ENCODE results near the gene ZNF263. TPM values are rescaled to one million over a fixed set of nuclear protein-coding genes. Genes with fewer than 3 reads are reported as not detected.

Gene ZNF263
- 102 and 106 TPM in 2 replicates for total RNA-seq (2014; rRNA removed; shearing (Covaris generic))

DNA sequence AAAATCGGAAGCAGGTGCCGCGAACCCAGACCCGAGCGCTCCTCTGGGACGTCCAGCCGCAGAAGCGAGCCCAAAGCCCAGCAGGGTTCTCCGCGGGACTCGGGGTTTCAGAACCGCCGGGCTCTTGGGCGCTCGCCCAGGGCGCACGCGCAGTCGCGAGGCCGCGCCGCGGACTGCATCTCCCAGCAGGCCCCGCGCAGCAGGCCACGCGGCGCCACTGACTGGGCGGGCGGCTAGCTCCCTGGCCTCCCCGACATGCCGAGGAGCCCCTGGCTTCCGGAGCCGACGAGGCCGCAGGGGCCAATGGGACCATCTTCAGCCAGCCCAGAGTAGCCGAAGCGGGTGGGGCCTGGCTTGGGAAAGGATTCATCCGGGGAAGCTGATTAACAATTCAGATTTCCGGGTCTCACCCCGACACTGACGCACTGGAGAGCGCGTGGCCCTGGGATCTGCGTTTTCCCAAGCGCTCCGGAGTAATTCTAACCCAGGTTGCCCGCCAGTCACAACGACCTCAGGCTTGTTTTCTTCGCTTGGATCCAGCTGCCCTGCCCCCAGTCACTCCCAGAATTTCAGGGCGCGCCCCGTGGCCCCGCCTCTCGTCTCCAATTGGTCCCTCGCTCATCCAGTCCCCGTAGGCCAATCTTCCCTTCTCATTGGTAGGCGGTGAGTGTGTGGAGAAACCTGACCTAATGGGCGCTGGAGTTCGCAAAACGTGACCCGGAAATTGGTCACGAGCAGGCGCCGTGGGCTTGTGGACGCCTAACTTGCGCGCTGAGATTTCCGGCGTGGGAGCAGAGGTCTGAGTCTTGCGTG is at the start of gene ZNF263:
Gene ZNF263 (plus strand): TSS at position 762 of the 813 bp plus-strand sequence. CDS start 328 bp downstream, outside the sequence.
- DNase-seq (ENCODE audit: low spot score), result peak; percentile 98

DNA sequence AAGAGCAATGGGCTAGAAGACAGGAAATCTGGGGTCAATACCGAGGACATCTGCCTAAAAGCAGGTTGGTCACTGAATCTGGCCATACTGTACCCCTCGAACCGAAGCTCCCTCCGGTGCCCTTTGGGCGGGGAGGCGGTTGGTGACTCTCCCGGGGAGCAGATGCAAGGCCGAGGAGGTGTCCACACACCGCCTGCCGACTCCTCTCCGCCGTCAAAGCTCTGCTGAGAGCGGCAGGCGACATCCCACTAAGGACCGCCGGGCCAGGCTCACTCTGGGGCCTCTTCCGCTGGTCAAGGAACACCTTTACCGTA is 48.8 kb upstream of the ZNF263 start:
- no peak for DNase-seq (ENCODE audit: low spot score)

DNA sequence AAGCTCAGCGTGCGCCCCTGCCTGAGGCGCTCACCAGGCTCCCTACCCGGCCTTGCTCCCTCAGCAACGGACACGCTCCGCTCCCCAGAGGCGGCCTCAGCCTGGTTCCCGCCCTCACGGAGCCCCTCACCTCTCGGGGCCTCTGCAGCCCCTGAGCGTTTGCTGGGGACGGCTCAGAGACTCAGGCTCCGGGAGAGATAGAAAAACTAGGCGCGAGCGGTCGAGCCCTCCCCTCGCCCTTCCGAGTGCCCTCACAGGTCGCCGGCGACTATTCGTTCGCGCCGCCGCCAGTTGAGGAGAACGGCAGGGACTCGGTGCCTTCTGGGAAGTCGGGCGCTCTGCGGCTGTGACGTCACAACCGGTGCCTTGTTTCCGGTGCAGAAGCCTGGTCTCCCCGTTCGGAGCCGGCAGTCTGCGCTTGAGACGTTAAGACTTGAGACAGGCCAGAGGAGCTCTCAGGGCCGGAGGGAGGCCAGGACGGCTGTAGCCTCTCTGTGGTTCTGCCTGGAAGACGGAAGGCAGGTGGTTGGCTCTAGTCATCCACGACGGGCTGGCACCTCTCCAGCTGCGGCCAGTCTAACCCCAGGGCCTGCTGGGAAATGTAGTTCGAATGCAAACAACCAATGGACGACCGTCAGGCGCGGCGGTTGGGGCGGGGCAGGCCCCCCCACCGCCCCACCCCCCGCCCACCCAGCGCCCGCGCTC is 48.3 kb upstream of the ZNF263 start, which contains the start of gene ZNF200:
Gene ZNF200 (minus strand): TSS at position 302 of the 705 bp plus-strand sequence. CDS start 1,403 bp downstream, outside the sequence.
- peak; percentile 96 for DNase-seq (ENCODE audit: low spot score)

DNA sequence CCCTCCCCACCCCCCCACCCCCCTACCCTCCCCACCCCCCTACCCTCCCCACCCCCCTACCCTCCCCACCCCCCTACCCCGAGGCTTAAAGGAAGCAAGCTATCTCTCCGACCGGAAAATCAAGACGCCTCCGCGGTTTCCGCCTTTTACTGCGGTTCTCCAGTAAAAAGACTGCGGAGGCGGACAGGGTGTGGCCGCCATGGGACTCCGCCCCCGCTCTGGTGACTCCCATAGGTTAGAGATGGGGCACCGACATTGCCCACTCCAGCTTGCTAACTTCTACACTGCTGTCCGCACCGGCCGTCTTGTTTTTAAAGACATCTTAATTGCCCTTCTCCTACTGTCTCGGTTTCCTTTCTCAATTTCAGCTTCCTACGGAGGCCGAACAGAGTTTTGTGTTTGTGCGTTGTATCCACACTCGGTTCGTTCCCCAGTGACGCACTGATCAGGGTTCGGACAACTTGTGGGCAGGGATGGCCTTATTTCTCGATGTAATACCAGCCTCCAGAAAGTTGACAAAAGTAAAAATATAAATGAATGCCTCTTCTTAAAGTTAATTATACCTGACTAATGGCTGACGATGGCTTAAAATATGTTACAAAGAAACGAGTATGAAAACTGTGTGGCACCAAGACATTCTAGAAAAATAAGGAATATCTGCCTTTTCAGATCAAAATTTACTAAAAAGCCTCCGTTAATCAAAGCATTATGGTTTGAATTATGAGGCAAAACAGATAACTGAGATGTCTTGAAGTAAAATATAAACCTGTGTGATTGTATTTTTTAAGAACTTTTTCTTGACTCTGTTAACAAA is 47.2 kb upstream of the ZNF263 start:
- DNase-seq (ENCODE audit: low spot score), result no peak

DNA sequence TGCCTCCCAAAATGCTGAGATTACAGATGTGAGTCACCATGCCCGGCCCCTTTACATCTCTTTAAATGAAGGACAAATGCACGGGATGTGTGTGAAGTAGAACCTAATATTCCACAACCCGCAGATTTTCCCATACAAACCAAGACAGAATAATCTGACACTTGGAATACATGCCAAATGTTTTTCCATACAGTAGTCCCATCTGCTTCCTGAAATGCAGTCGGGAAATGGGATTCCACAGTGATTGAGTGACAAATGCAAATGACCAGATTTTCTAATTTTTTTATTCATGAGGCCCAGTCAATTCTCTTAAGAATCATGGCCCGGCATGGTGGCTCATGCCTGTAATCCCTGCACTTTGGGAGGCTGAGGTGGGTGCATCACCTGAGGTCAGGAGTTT is 41.5 kb upstream of the ZNF263 start:
- DNase-seq (ENCODE audit: low spot score), result no peak

DNA sequence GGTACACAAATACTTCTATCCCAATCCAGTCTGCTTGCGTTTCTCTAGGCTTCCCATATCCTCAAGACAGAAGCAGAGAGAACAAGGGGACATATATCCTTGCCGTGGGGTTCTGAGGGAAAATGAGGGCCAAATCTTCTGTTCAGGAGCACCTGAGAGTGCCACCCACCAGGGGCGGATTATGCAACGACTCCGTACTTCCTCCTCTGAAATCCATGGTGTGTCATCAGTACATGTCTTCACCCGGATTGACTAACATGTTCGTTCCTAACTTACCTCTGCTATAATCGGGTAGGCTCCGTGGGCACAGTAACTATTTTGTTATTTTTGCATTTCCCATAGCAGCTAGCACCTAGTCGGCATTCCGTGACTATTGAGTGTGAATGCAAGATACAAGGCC is 40.6 kb upstream of the ZNF263 start:
- no peak for DNase-seq (ENCODE audit: low spot score)

DNA sequence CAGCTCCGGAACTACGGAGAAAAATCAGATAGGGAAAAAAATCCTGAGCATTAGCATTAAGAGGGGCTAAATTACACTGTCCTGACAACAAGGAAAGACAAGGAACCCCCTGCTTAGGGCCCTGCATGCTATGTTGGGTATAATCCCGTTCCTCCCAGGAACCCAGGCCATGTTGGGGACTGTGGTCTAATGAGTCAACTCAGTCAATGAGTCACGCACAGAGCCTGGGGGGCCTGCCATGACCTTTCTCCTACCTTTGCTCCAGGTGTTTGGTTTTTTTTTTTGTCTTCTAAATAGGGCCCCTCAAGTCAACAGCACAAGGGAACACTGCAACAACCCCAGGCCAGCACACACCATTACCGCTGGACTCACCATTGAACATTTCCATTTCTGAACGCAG is 39.4 kb upstream of the ZNF263 start:
- DNase-seq (ENCODE audit: low spot score), result no peak

DNA sequence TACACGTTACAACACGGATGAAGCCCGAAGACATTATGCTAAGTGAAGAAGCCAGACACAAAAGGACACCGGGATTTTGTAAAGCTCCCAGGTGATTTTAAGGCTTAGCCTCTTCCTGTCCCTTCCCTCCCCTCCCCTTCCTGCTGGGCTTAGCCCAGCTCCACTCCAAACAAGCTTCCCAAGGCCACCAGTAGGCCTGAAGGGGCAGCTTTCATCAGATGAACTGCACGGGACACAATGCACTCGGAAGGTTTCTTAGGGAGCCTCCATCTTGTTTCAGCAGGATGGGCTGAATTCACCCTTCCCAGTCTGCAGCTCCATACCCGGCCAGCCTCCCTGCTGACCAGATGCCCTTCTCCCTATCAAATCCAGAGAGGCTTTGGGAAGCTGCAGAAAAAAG is 37.3 kb upstream of the ZNF263 start:
- DNase-seq (ENCODE audit: low spot score), result no peak

DNA sequence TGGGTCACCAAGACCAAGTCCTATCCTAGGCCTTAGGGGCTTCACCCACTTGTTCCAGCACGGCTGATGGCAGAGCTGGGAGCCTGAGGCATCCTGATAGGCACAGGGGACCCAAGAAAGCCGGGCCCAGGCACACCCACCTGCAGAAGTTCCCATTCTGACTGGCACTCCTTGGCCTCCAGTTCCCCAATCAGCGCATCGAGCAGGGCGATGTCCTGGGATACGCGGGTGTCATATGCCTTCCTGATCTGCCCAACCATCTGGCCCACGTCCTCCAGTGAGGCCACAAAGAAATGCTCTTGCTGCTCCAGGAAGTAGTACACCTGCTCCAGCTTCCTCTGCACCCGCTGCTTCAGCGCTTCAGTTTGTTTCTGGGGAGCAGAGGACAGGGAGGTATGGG is 36.4 kb upstream of the ZNF263 start:
- DNase-seq (ENCODE audit: low spot score), result no peak

DNA sequence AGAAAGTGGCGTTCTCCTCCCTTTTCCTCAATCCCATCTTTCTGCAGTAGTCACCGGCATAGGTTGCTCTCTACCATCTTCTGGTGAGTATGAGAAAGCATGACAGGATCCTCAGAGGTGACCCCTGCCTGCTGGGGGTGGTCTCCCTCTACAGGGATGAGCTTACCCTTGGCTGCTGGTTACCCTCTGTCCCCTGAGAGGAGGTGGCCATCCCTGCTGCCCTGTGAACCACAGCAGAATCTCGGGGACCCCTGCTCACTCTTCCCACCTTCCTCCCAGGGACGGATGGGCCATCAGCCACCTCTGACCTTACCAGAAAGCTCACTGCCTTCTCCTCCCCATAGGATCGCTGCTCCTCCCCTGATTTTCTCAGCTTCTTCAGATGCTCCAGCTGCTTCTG is 34.7 kb upstream of the ZNF263 start:
- no peak for DNase-seq (ENCODE audit: low spot score)

DNA sequence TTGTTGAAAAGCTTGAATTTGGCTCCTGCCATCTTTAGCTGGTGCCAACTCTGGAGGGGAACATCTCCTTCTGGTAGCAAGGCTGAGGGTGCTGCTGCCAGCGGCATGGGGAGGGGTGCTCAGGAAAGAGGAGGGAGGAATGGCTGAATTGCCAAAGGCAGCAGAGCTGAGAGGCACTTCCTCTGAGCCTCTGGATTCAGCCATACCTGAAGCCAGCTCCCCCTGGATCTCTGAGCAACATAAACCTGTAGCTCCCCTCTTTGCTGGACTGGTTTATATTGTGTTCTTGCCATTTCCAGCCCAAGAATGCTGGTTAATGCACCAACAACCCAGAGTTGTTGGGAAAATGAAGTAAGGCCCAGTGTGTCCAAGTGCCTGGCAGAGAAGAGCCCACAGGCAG is 34.3 kb upstream of the ZNF263 start:
- no peak for DNase-seq (ENCODE audit: low spot score)

DNA sequence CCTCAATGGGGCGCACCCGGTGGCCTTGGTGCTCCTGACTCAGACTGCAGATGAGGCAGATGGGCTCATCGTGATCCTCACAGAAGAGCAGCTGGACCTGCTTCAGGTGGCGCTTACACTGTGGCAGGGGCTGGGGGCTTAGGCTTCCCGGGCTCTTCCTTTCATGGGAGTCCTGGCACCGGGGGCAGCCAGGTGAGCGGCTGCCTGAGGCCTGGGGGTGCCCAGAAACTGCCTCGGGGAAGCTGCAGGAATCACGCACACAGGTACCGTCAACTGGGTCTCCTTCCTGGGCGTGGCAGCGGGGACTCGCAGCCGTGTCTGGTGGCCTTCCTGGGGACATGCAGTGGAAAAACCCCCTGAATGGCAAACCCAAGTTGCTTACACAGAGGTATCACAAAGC is 33.8 kb upstream of the ZNF263 start:
- no peak for DNase-seq (ENCODE audit: low spot score)

DNA sequence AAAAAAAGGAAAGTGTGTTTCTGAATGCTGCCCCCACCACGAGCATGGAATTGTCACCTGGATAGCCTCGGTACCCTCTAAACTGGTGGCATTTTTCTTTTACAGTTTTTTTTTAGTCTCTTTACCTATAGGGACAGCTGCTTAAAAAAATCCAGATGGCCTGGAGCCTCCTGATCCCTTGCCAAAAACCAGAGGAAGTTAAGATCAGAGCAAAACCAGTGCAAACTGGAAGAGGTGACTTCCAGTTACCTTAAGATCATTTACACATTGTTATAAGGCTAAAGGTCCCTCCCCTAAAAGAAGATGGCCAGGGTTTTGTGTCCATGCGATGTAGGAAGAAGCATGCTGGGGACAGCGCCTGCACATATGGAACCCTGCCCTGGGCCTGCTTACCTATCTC is 30.3 kb upstream of the ZNF263 start:
- no peak for DNase-seq (ENCODE audit: low spot score)

DNA sequence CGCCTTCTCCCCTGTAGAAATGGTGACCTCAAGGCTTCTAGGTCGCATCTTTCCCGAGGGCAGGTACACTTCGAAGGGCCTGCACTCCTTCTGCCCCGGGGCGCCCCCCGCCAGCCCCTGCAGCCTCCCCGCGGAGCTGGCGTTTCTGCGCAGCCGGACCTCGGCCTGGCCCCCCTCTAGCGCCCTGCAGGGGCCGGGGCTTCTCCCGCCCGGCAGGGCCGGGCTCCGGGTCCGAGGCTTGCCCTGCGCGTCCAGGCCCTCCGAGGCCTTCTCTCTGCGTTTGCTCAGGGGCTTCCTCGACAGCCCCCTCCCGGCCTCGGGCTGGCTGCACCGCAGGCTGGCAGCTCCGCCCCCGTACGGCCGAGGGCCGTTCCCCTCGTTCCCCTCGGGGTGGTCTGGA is 29.0 kb upstream of the ZNF263 start:
- no peak for DNase-seq (ENCODE audit: low spot score)

DNA sequence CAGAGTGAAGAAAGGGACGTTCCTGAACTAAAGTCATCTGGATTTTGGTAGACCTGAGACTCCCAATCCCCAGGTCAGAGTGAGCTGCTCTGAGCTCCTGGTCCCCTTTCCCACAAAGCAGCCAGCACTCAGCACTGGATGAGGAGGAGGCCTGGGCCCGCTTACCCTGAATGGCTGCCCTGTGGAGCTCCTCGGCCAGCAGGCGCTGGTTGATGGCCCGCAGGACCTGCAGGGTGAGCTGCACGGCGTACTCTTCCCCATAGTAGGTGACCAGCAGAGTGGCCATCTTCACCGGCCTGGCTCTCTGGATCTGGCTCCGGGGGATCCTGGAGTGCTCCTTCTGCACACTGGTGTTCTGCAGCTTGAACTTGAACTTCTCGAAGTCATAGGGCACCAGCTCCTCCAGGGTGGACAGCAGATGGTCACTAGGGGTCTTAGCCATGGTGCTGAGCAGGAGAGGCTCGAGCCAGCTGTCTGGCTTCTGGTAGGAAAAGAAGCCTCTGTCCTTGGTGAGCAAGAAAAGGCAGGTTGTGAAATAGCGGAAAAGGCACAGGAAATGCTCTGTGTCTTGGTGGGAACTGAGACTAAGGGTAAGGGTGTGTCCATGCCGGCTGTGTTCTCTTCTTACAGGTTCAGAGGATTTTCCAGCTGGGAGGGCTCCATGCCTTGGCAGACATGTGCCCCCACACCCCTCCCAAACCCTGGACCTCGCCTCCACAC is 27.0 kb upstream of the ZNF263 start, which contains the start of gene MEFV:
Gene MEFV (minus strand): TSS at position 488 of the 720 bp plus-strand sequence. CDS start 46 bp downstream, at position 442.
- no peak for DNase-seq (ENCODE audit: low spot score)

DNA sequence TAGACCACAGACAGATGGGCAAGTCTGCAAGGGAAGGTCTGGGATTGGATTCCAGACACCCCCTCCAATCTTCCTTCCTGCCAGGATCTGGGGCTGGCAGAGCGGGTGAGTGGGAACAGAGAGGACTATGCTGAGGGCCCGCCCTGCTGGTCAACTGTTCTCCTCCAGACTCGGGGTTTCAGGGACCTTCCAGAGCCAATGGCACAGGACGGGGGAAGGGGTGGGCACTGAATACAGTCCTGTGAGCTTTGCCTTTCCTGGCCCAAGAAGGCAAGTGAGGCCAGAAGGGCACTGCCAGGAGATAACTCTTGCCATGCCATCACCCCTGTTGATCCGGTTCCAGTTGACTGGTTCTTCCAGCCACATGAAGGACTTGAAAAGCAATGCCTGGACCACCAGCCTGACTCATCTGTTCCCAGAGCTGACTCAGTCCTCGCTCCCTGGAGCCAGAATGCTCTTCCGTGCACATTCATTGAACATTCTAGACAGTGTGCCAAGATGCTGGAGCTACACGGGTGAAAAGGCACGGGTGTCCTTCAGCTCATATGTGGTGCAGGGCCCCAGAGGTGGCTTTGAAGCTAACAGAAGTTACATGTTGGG is 26.3 kb upstream of the ZNF263 start:
- DNase-seq (ENCODE audit: low spot score), result no peak

DNA sequence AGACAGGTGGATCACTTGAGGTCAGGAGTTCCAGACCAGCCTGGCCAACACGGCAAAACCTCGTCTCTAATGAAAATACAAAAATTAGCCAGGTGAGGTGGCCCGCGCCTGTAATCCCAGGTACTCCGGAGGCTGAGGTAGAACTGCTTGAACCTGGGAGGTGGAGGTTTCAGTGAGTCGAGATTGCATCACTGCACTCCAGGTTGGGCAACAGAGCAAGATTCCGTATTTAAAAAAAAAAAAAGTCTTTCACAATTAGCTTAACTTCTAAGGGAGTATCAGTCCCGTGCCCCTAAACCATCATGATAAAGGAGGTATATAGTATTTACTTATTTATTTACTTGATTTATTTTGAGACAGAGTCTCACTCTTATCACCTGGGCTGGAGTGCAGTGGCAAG is 23.5 kb upstream of the ZNF263 start:
- DNase-seq (ENCODE audit: low spot score), result no peak

DNA sequence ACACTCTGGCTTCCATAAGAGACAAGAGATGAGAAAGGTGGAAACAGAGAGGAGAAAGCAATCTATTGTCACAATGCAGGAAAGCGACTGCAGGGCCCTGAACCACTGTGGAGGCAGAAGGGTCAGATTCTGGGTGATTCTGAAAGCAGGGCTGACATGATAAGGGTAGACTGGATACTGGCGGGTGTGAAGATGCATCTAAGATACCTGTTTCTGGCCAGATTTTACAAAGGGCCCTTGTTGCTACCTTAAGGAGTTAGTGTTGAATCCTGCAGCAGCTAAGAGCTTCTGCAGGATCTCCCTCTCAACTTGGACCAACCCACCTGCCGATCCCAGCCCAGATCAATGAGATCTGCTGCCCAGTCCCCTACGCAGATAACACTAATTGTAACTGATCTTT is 20.8 kb upstream of the ZNF263 start:
- DNase-seq (ENCODE audit: low spot score), result no peak

DNA sequence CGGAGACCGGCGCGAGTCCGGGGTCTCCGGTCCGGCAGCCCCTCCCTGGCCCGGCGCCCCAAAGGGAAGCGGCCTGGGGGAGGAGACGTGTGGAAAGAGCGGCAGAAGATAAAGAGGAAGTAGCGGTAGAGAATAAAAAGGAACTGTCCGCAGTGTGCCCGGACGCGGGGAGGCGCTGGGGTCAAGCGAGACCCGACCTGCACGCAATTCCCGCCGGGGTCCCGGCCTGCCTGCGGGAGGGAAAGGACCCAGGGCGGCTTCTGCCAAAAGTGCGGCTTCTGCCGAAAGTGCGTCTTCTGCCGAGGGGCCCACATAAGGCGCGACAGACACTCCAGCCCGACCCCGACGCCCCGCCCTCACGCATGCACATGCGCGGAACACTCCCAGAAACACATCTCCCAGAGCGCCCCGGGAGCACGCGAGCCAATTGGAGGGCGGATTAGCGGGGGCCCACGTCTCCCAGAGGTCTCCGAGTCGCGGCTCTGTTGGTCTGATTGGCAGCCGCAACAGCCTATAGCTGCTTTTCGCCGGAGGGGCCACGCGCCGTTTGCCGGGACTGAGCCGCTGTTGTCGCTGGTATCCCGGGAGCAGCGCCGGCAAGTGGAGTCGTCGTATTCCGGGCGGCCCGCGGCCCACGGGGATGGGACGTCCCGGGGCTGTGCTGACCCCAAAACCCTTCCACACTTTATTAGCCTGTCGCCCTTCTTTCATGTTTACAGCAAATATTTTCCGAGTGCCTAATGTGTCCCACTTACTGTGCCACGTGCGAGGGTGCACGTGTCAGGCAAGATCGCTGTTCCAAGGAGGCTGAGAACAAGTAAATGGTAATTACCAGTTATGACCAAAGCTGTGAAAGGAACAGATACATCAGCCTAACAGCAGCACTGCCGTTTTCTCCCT is 18.9 kb upstream of the ZNF263 start:
- DNase-seq (ENCODE audit: low spot score), result peak; percentile 97
